ENCODE measurements around the gene RAB7B.

Gene RAB7B

DNA sequence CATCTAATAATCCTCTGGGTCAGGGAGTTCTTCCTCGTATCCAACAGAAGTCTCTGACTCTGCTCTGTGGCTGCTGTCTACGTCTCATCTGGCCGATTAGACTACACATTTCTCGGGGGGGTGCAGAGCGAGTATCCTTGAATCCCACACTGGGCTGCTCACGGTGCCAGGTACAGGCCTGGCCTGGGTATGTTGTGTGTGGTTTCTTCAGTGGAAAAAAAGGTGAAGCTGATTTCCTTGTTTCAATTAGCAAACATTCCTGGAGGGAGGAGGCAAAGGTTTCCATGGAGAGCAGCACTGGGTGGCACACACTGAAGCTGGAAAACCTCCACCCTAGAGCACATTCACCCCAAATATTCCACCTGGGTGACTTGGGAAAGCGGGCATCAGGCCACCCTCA is 2.0 kb upstream of the RAB7B start:
- TF ChIP-seq, protein P1, sequence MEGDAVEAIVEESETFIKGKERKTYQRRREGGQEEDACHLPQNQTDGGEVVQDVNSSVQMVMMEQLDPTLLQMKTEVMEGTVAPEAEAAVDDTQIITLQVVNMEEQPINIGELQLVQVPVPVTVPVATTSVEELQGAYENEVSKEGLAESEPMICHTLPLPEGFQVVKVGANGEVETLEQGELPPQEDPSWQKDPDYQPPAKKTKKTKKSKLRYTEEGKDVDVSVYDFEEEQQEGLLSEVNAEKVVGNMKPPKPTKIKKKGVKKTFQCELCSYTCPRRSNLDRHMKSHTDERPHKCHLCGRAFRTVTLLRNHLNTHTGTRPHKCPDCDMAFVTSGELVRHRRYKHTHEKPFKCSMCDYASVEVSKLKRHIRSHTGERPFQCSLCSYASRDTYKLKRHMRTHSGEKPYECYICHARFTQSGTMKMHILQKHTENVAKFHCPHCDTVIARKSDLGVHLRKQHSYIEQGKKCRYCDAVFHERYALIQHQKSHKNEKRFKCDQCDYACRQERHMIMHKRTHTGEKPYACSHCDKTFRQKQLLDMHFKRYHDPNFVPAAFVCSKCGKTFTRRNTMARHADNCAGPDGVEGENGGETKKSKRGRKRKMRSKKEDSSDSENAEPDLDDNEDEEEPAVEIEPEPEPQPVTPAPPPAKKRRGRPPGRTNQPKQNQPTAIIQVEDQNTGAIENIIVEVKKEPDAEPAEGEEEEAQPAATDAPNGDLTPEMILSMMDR (IDR thresholded peaks at IDR 0.05; ENCODE audit: insufficient read depth, low read length), result no peak
- TF ChIP-seq SPI1 (IDR thresholded peaks at IDR 0.05; ENCODE audit: borderline replicate concordance, low read depth) (no peak), GABPA (IDR thresholded peaks at IDR 0.05; ENCODE audit: low read depth) (no peak), POLR2AphosphoS5 (IDR thresholded peaks at IDR 0.05; ENCODE audit: low read depth) (no peak)
- TF ChIP-seq, protein P2, sequence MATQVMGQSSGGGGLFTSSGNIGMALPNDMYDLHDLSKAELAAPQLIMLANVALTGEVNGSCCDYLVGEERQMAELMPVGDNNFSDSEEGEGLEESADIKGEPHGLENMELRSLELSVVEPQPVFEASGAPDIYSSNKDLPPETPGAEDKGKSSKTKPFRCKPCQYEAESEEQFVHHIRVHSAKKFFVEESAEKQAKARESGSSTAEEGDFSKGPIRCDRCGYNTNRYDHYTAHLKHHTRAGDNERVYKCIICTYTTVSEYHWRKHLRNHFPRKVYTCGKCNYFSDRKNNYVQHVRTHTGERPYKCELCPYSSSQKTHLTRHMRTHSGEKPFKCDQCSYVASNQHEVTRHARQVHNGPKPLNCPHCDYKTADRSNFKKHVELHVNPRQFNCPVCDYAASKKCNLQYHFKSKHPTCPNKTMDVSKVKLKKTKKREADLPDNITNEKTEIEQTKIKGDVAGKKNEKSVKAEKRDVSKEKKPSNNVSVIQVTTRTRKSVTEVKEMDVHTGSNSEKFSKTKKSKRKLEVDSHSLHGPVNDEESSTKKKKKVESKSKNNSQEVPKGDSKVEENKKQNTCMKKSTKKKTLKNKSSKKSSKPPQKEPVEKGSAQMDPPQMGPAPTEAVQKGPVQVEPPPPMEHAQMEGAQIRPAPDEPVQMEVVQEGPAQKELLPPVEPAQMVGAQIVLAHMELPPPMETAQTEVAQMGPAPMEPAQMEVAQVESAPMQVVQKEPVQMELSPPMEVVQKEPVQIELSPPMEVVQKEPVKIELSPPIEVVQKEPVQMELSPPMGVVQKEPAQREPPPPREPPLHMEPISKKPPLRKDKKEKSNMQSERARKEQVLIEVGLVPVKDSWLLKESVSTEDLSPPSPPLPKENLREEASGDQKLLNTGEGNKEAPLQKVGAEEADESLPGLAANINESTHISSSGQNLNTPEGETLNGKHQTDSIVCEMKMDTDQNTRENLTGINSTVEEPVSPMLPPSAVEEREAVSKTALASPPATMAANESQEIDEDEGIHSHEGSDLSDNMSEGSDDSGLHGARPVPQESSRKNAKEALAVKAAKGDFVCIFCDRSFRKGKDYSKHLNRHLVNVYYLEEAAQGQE (IDR thresholded peaks at IDR 0.05; ENCODE audit: insufficient replicate concordance, low read depth), result no peak
- H3K4me3 ChIP-seq (replicated peaks; ENCODE audit: insufficient read depth, low read length), result no peak overlapping the region
- H3K27ac ChIP-seq (replicated peaks), result peak overlapping the region; percentile 6; the same call in 1 of the 2 replicates
- no peak for DNase-seq (ENCODE audit: low read depth in 1 of 2, low spot score in 1 of 2)
- no peaks in the 10 kb centered on the region for H3K27me3 ChIP-seq (ENCODE audit: insufficient read depth, poor library complexity, severe bottlenecking)

DNA sequence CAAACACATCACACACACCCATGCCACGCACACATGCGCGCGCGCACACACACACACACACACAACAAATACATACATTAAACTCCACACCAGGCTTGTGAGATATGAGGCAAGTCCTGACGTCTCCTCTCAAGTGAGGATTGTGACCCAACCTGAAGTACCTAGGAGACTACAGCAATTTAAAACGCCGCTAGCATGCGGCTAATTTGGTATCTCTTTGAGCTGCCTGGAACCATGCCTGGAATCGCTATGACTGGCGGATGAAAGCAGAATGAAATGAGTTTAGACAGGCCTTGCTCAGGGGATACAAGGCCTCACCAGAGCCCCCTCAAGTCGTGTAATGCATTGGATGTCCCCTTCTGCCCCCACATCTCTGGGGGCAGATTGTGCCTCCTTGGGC is 1.6 kb upstream of the RAB7B start:
- Histone ChIP-seq H3K27me3 (ENCODE audit: insufficient read depth, poor library complexity, severe bottlenecking) (no peaks in the 10 kb centered on the region), H3K4me3 (replicated peaks; ENCODE audit: insufficient read depth, low read length) (no peak overlapping the region), H3K27ac (replicated peaks) (no peak overlapping the region; the same call in none of the 2 replicates)
- DNase-seq (ENCODE audit: low read depth in 1 of 2, low spot score in 1 of 2), result no peak
- TF ChIP-seq, protein P2 (IDR thresholded peaks at IDR 0.05; ENCODE audit: insufficient replicate concordance, low read depth), result no peak
- TF ChIP-seq SPI1 (IDR thresholded peaks at IDR 0.05; ENCODE audit: borderline replicate concordance, low read depth) (no peak), GABPA (IDR thresholded peaks at IDR 0.05; ENCODE audit: low read depth) (no peak), POLR2AphosphoS5 (IDR thresholded peaks at IDR 0.05; ENCODE audit: low read depth) (no peak)
- TF ChIP-seq, protein P1 (IDR thresholded peaks at IDR 0.05; ENCODE audit: insufficient read depth, low read length), result no peak

DNA sequence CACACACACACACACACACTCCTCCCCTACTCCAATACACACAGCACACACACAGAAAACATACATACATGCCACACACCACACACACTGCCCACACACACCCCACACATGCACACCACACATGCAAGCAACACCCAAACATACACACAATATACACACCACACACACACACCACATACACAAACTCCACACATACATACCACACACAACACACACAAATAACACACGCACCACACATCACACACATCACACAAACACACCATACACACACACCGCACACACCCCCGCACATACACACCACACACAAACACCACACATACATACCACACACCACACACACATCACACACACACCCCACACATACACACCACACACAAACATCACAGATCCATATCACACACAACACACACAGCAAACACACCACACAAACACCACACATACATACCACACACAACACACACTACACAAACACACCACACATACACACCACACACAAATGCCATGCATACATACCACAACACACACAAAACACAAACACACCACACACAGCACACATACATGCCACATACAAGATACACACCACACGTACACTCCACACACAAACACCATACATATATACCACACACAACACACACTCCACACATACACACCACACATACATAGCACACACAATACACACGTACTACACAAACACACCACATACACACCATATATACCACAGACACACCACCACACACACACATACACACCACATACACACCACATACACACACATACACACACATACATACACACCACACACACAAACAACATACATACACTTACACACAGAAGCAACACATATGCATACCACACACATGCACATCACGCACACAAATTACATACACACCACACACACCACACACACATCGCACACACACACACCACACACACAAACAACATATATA is 932 bp upstream of the RAB7B start:
- TF ChIP-seq POLR2AphosphoS5 (IDR thresholded peaks at IDR 0.05; ENCODE audit: low read depth) (no peak), SPI1 (IDR thresholded peaks at IDR 0.05; ENCODE audit: borderline replicate concordance, low read depth) (no peak), GABPA (IDR thresholded peaks at IDR 0.05; ENCODE audit: low read depth) (no peak)
- TF ChIP-seq, protein P2 (IDR thresholded peaks at IDR 0.05; ENCODE audit: insufficient replicate concordance, low read depth), result no peak
- TF ChIP-seq, protein P1 (IDR thresholded peaks at IDR 0.05; ENCODE audit: insufficient read depth, low read length), result no peak
- no peak overlapping the region for H3K4me3 ChIP-seq (replicated peaks; ENCODE audit: insufficient read depth, low read length)
- no peaks in the 10 kb centered on the region for H3K27me3 ChIP-seq (ENCODE audit: insufficient read depth, poor library complexity, severe bottlenecking)
- H3K27ac ChIP-seq (replicated peaks), result peak overlapping the region; percentile 77
- DNase-seq (ENCODE audit: low read depth in 1 of 2, low spot score in 1 of 2), result no peak

All from HL-60 (cell line).